Nephron (organoid): ENCODE results near the gene WWOX.

Source experiments
- H3K27ac Mint-ChIP-seq, 3 experiments: 2 replicates each; pipeline ENCODE4 v1.8.0; 2020; ENCODE audit warnings: mixed read lengths in 3 of 3, mild to moderate bottlenecking in 2 of 3, moderate library complexity in 1 of 3
- H3K27me3 Mint-ChIP-seq: 2 replicates; pipeline ENCODE4 v1.8.0; 2021; ENCODE audit warnings: low read depth, mild to moderate bottlenecking, moderate library complexity, mixed read lengths
- H3K36me3 Mint-ChIP-seq: 2 replicates; pipeline ENCODE4 v1.8.0; 2020; ENCODE audit warnings: low read depth, mixed read lengths
- H3K4me1 Mint-ChIP-seq: 2 replicates; pipeline ENCODE4 v1.8.0; 2020; ENCODE audit warnings: mixed read lengths
- H3K4me3 Mint-ChIP-seq, 3 experiments: 2 replicates each; pipeline ENCODE4 v1.8.0; 2020; ENCODE audit warnings: mild to moderate bottlenecking in 3 of 3, mixed read lengths in 3 of 3, moderate library complexity in 2 of 3
- H3K9me3 Mint-ChIP-seq: 2 replicates; pipeline ENCODE4 v1.8.0; 2020; ENCODE audit warnings: mixed read lengths
- TF ChIP-seq, protein P1 (sequence below), 3 experiments: fragments of 200-600 bp; sonication (generic); IDR thresholded peaks; one replicate each; pipeline ENCODE4 v1.5.0; 2021; ENCODE audit warnings: antibody characterized with exemption in 3 of 3; ENCODE audit not compliant: unreplicated experiment in 3 of 3

WWOX gene

DNA sequence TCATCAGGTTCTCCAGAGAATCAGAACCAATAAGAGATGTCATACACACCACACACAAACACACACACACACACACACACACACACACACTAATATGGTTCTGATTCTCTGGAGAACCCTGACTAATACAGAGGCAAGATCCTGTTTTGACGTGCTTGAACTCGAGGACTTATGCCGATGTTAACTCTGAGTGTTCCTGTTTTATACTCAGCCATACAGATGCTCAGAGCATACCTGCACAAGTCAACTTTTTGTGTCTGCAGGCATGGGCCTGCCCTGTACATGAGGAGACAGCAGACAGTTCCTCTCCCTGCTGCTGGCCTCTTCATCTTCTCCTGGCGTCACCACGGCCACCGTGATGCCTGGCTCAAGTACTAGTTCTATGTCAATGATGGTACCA lies 635.9 kb downstream of the WWOX start:
- Mint-ChIP-seq H3K36me3 (no peaks in the 10 kb centered on the region), H3K9me3 (no peaks in the 10 kb centered on the region), H3K27ac (no peak overlapping the region), H3K27me3 (peaks cover 4% of the 10 kb centered on the region), H3K4me1 (no peaks in the 10 kb centered on the region), H3K4me3 (no peak overlapping the region)
- TF ChIP-seq, protein P1, sequence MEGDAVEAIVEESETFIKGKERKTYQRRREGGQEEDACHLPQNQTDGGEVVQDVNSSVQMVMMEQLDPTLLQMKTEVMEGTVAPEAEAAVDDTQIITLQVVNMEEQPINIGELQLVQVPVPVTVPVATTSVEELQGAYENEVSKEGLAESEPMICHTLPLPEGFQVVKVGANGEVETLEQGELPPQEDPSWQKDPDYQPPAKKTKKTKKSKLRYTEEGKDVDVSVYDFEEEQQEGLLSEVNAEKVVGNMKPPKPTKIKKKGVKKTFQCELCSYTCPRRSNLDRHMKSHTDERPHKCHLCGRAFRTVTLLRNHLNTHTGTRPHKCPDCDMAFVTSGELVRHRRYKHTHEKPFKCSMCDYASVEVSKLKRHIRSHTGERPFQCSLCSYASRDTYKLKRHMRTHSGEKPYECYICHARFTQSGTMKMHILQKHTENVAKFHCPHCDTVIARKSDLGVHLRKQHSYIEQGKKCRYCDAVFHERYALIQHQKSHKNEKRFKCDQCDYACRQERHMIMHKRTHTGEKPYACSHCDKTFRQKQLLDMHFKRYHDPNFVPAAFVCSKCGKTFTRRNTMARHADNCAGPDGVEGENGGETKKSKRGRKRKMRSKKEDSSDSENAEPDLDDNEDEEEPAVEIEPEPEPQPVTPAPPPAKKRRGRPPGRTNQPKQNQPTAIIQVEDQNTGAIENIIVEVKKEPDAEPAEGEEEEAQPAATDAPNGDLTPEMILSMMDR (IDR thresholded peaks at IDR 0.05; ENCODE audit: unreplicated experiment in 3 of 3), result no peak

DNA sequence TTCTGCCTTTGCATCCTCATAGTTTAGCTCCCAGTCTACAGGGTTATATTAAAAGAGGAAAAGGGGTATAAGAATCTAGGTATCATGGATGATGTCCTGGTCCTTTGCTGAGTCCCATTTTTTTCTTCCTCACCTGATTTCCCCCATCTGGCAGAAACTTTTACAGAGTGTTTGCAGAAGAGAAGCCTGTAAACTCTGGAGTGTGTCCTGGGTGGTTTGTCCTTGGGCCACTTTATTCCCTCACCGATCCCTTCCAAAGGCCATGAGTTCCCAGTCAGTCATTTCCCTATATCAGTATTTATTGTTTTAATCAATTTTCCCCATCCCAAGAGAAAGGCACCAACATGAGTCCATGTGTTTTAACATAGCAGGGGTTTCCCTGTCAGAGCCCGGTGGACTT lies 638.2 kb downstream of the WWOX start:
- TF ChIP-seq, protein P1 (IDR thresholded peaks at IDR 0.05; ENCODE audit: unreplicated experiment in 3 of 3), result no peak
- Mint-ChIP-seq H3K9me3 (no peaks in the 10 kb centered on the region), H3K4me3 (no peak overlapping the region), H3K36me3 (no peaks in the 10 kb centered on the region), H3K27me3 (no peaks in the 10 kb centered on the region), H3K4me1 (no peaks in the 10 kb centered on the region), H3K27ac (no peak overlapping the region)

DNA sequence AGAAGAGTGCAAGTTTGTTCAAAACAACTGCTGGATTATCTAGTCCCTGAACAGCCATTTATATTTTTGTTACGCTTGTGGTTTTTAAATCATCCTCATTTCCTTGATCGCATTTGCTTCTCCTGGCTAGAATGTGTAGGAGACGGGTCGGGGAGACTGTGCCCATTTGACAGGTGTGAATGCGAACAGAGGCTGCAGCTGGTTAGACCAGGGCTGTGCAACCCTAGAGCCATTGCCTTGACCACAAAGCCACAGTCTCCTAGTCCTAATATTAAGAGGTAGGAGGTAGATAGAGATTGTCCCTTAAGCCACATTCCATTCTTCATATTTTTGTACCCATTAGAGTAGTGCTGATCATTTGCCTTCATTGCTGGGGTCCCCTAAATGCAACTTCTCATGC lies 639.1 kb downstream of the WWOX start:
- Mint-ChIP-seq H3K36me3 (no peaks in the 10 kb centered on the region), H3K27me3 (no peaks in the 10 kb centered on the region), H3K4me3 (no peak overlapping the region), H3K9me3 (no peaks in the 10 kb centered on the region), H3K4me1 (peaks cover 5% of the 10 kb centered on the region), H3K27ac (no peak overlapping the region)
- TF ChIP-seq, protein P1 (IDR thresholded peaks at IDR 0.05; ENCODE audit: unreplicated experiment in 3 of 3), result no peak

DNA sequence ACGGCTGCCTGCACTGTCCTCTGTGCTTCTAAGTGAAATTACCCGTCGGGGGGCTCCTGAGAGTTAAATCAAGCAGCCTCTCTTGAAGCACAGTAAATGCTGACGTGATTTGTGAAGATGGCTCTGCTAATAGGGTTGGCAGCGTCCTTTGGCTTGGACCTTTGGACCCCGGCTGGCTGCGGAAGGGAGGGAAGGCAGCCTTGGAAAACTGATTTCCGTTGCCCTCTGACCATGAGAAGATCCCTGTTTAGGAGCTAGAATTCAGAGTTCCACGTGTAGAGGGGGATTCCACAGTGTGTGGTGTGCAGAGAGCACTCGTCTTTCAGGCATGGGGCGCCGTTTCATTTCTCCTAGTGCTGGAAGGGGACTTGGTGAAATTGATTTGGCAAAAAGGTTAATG lies 640.8 kb downstream of the WWOX start:
- Mint-ChIP-seq H3K27ac (no peak overlapping the region), H3K9me3 (no peaks in the 10 kb centered on the region), H3K4me1 (peaks cover 19% of the 10 kb centered on the region), H3K27me3 (no peaks in the 10 kb centered on the region), H3K4me3 (no peak overlapping the region), H3K36me3 (no peaks in the 10 kb centered on the region)
- TF ChIP-seq, protein P1 (IDR thresholded peaks at IDR 0.05; ENCODE audit: unreplicated experiment in 3 of 3), result no peak

DNA sequence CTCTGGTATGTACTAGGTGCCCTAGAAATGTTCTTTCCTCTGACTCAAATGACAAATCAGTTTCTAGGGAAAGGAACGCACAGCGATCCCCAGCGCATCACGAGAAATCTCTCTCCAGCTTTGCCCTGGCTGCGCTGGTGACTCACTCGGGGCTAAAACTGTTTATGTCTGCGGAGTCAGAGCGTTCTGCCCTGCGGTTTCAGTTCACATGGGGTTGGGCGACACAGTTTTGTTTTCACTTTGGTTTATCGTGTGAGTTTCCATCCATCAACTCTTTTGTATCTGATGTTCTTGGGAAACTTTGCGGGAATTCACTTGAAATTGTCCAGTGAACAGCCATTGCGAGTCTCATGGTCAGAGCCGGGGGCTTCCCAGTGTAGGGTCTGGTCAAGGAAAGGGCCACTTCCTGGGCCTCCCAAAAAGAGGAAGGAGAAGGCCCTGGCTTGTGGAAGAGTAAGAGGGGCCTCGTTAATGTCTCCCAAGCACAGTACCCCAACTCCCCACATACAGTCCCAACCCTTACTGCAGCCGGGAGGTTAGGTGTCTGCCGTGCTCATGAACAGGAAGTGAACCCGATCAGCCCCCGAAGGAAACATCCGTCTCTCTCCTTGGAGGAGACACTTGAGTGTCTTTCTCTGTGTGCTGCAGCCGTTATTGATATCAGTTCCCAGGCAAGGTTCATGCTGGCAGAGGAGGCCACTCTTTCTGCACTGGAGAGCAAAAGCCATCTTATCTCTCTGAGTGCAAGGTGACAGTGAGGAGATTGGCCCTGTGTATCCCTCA lies 643.2 kb downstream of the WWOX start:
- Mint-ChIP-seq H3K36me3 (no peaks in the 10 kb centered on the region), H3K4me1 (peaks cover 36% of the 10 kb centered on the region), H3K9me3 (no peaks in the 10 kb centered on the region), H3K4me3 (no peak overlapping the region), H3K27me3 (no peaks in the 10 kb centered on the region), H3K27ac (peak overlapping the region in 2 of 3 experiments; percentile 2 to 13)
- TF ChIP-seq, protein P1 (IDR thresholded peaks at IDR 0.05; ENCODE audit: unreplicated experiment in 3 of 3), result no peak

DNA sequence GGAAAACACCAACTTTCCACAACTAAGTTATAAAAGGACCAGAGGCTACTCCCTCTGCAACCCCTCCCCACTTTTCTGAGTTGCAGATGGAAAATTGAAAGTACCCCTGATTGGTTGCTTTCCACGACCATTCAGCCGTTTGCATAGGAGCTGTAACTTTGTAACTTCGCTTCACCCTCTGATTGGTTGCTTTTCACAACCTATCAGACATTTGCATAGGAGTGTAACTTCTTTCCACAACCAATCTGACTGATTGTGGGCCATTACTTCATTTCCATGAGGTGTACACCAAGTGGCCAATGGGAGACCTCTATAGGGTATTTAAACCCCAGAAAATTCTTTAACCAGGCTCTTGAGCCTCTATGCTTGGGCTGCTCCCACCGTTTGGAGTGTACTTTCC lies 644.1 kb downstream of the WWOX start:
- Mint-ChIP-seq H3K4me1 (peaks cover 45% of the 10 kb centered on the region), H3K9me3 (no peaks in the 10 kb centered on the region), H3K36me3 (no peaks in the 10 kb centered on the region), H3K4me3 (no peak overlapping the region), H3K27ac (peak overlapping the region; percentile 2 to 22 (median 13)), H3K27me3 (no peaks in the 10 kb centered on the region)
- TF ChIP-seq, protein P1 (IDR thresholded peaks at IDR 0.05; ENCODE audit: unreplicated experiment in 3 of 3), result no peak
